HepG2 (cell line): Measurements from ENCODE around the gene NCLN. TPM values are rescaled to one million over a fixed set of nuclear protein-coding genes. Genes with fewer than 3 reads are reported as not detected.

Experiments
- AKAP8 ChIP-seq: sonication (generic); formaldehyde crosslinking; IDR thresholded peaks from 2 replicates; pipeline ENCODE4 v1.5.1; 2020; ENCODE audit warnings: mild to moderate bottlenecking, missing genetic modification reagents
- BRCA1 ChIP-seq: sonication (generic); formaldehyde crosslinking; IDR thresholded peaks from 2 replicates; pipeline ENCODE4 v1.4.0; 2020; ENCODE audit warnings: missing genetic modification reagents
- ETV5 ChIP-seq: IDR thresholded peaks from 2 replicates; pipeline ENCODE4 v1.6.1; 2018; ENCODE audit warnings: missing biosample characterization, missing genetic modification reagents, inconsistent platforms, borderline replicate concordance
- HDAC2 ChIP-seq: sonication (generic); formaldehyde crosslinking; IDR thresholded peaks from 2 replicates; pipeline ENCODE4 v1.4.0; 2020; ENCODE audit warnings: missing genetic modification reagents
- HNRNPL ChIP-seq: fragments of 200-400 bp; formaldehyde crosslinking; IDR thresholded peaks from 2 replicates; pipeline ENCODE4 v1.6.1; 2017; ENCODE audit warnings: mild to moderate bottlenecking, low read depth, low read length
- IRF1 ChIP-seq: sonication (generic); formaldehyde crosslinking; IDR thresholded peaks from 2 replicates; pipeline ENCODE4 v1.4.0; 2020; ENCODE audit warnings: low read depth, mild to moderate bottlenecking, missing genetic modification reagents
- KLF15 ChIP-seq: sonication (generic); formaldehyde crosslinking; IDR thresholded peaks from 2 replicates; pipeline ENCODE4 v1.8.1; 2023; ENCODE audit warnings: borderline replicate concordance, mild to moderate bottlenecking, inconsistent platforms, missing genetic modification reagents, mixed read lengths
- NR1H2 ChIP-seq: sonication (generic); formaldehyde crosslinking; IDR thresholded peaks from 2 replicates; pipeline ENCODE4 v1.8.1; 2022; ENCODE audit warnings: low read depth, missing genetic modification reagents, borderline replicate concordance
- NR2F1 ChIP-seq, 2 experiments: fragments of 450-650 bp in 1 of 2; formaldehyde crosslinking in 1 of 2; IDR thresholded peaks; 2 replicates each; pipeline versions ENCODE4 v1.5.0 to v1.6.1; 2016 to 2020; ENCODE audit warnings: mild to moderate bottlenecking in 1 of 2, missing compliant biosample characterization in 1 of 2, missing genetic modification reagents in 1 of 2, moderate library complexity in 1 of 2
- PHF5A ChIP-seq: IDR thresholded peaks from one replicate; pipeline ENCODE4 v1.6.1; 2018; ENCODE audit warnings: low read depth, missing genetic modification reagents; ENCODE audit not compliant: unreplicated experiment
- PHF8 ChIP-seq: sonication (generic); formaldehyde crosslinking; IDR thresholded peaks from 2 replicates; pipeline ENCODE4 v1.5.0; 2020; ENCODE audit warnings: missing genetic modification reagents
- POLR2AphosphoS5 ChIP-seq: IDR thresholded peaks from 2 replicates; pipeline ENCODE4 v1.6.1; 2012; ENCODE audit warnings: low read depth, low read length
- REXO4 ChIP-seq: sonication (generic); formaldehyde crosslinking; IDR thresholded peaks from 2 replicates; pipeline ENCODE4 v1.8.0; 2022; ENCODE audit warnings: missing genetic modification reagents, mild to moderate bottlenecking, borderline replicate concordance
- TFDP1 ChIP-seq: IDR thresholded peaks from 2 replicates; pipeline ENCODE4 v1.6.1; 2016; ENCODE audit warnings: missing compliant biosample characterization, missing genetic modification reagents, borderline replicate concordance
- TRIM24 ChIP-seq: sonication (generic); formaldehyde crosslinking; IDR thresholded peaks from 2 replicates; pipeline ENCODE4 v1.8.0; 2022; ENCODE audit warnings: mild to moderate bottlenecking, missing genetic modification reagents
- ZBTB33 ChIP-seq: sonication (generic); formaldehyde crosslinking; IDR thresholded peaks from 2 replicates; pipeline ENCODE4 v1.4.0; 2020; ENCODE audit warnings: missing genetic modification reagents
- ZFP90 ChIP-seq: sonication (generic); formaldehyde crosslinking; IDR thresholded peaks from 2 replicates; pipeline ENCODE4 v1.8.0; 2022; ENCODE audit warnings: missing genetic modification reagents, mild to moderate bottlenecking, inconsistent platforms, borderline replicate concordance
- ZNF121 ChIP-seq: sonication (generic); formaldehyde crosslinking; IDR thresholded peaks from 2 replicates; pipeline ENCODE4 v1.5.0; 2020; ENCODE audit warnings: mild to moderate bottlenecking, missing genetic modification reagents
- ZNF333 ChIP-seq: sonication (generic); formaldehyde crosslinking; IDR thresholded peaks from 2 replicates; pipeline ENCODE4 v1.4.0; 2020; ENCODE audit warnings: mild to moderate bottlenecking, missing genetic modification reagents, borderline replicate concordance
- ZNF513 ChIP-seq: sonication (generic); formaldehyde crosslinking; conservative IDR thresholded peaks from 2 replicates; pipeline ENCODE4 v1.5.0; 2020; ENCODE audit warnings: missing genetic modification reagents
- ZNF563 ChIP-seq: sonication (generic); formaldehyde crosslinking; IDR thresholded peaks from 2 replicates; pipeline ENCODE4 v1.8.0; 2022; ENCODE audit warnings: mild to moderate bottlenecking, moderate library complexity, missing genetic modification reagents
- ZNF7 ChIP-seq: IDR thresholded peaks from 2 replicates; pipeline ENCODE4 v1.6.1; 2016; ENCODE audit warnings: missing biosample characterization, missing genetic modification reagents
- ZNF740 ChIP-seq: sonication (generic); formaldehyde crosslinking; IDR thresholded peaks from 2 replicates; pipeline ENCODE4 v1.4.0; 2020; ENCODE audit warnings: missing genetic modification reagents
- ZSCAN20 ChIP-seq: sonication (generic); formaldehyde crosslinking; IDR thresholded peaks from 2 replicates; pipeline ENCODE4 v1.4.0; 2020; ENCODE audit warnings: missing genetic modification reagents, mild to moderate bottlenecking, borderline replicate concordance
- ZSCAN9 ChIP-seq: IDR thresholded peaks from 2 replicates; pipeline ENCODE4 v1.6.1; 2016; ENCODE audit warnings: borderline replicate concordance
- polyA plus RNA-seq, 8 experiments: library from polyadenylated mRNA; depleted of rRNA in 3 of 8; stranded (reverse) in 7 of 8; unstranded in 1 of 8; fragments of >200 nt; fragmentation: Illumina TruSeq in 4 of 8; extraction: Trizol in 4 of 8; gene quantifications; 2 replicates each; pipeline versions ENCODE4 v1.2.1 to v1.2.3, GENCODE V29; 2011 to 2016; ENCODE audit warnings: low read depth in 4 of 8, missing spikeins in 1 of 8, mixed read lengths in 1 of 8; ENCODE audit not compliant: insufficient read depth in 1 of 8
- total RNA-seq, 5 experiments: library from RNA; depleted of rRNA; stranded (reverse); fragments of >200 nt; fragmentation: Illumina TruSeq; extraction: Trizol; gene quantifications; 2 replicates each; pipeline ENCODE4 v1.2.3, GENCODE V29; 2016; ENCODE audit warnings: low read depth in 1 of 5

NCLN gene
- total and polyA plus RNA-seq, 2 of the 13 experiments (the other 11 are each of a cell fraction or from before 2014, with no cell fraction given) = 42.6 to 56.0 TPM

- TF ChIP-seq BRCA1 (CRISPR knock-in tag) = no peak
- TF ChIP-seq ZSCAN9 (CRISPR knock-in tag) = peak; percentile 100
- TF ChIP-seq TRIM24 (CRISPR knock-in tag) = no peak
- TF ChIP-seq IRF1 (CRISPR knock-in tag) = no peak
- no peak for TF ChIP-seq NR2F1 (CRISPR knock-in tag; IDR thresholded peaks at IDR 0.05)
- TF ChIP-seq NR1H2 (CRISPR knock-in tag) = no peak
- no peak for TF ChIP-seq PHF5A (CRISPR knock-in tag)
- no peak for TF ChIP-seq REXO4 (CRISPR knock-in tag)
- no peak for TF ChIP-seq ZNF563 (CRISPR knock-in tag)
- TF ChIP-seq POLR2AphosphoS5 = no peak
- no peak for TF ChIP-seq PHF8 (CRISPR knock-in tag)
- TF ChIP-seq KLF15 (CRISPR knock-in tag) = no peak
- no peak for TF ChIP-seq TFDP1 (CRISPR knock-in tag)
- no peak for TF ChIP-seq ZNF333 (CRISPR knock-in tag)
- no peak for TF ChIP-seq ZFP90 (CRISPR knock-in tag)
- TF ChIP-seq HNRNPL = peak; percentile 71
- no peak for TF ChIP-seq ETV5 (CRISPR knock-in tag)
- TF ChIP-seq ZBTB33 = no peak
- no peak for TF ChIP-seq ZNF121 (CRISPR knock-in tag)
- no peak for TF ChIP-seq ZNF740 (CRISPR knock-in tag)
- no peak for TF ChIP-seq ZNF7 (CRISPR knock-in tag)
- no peak for TF ChIP-seq HDAC2
- no peak for TF ChIP-seq ZNF513 (CRISPR knock-in tag)
- no peak for TF ChIP-seq ZSCAN20 (CRISPR knock-in tag)
- TF ChIP-seq AKAP8 = no peak
Measured at GRCh38 chr19:3171894-3172672, 13.6 kb upstream of the NCLN start (continued).
